GM20431 (cell line): ENCODE measurements around the gene PPP2R5E.

Source experiments
- in situ Hi-C: fragments of 300-500 bp; cut with MseI, MboI; formaldehyde crosslinking; loops from one replicate; pipeline ENCODE4 v1.15.0; 2020; ENCODE audit warnings: low sequenced_read_pairs; ENCODE audit not compliant: unreplicated experiment

Gene PPP2R5E

GRCh38 chr14:63436286-63437098 is 106.7 kb downstream of the PPP2R5E start:
- in situ Hi-C loops: no loop called here

DNA sequence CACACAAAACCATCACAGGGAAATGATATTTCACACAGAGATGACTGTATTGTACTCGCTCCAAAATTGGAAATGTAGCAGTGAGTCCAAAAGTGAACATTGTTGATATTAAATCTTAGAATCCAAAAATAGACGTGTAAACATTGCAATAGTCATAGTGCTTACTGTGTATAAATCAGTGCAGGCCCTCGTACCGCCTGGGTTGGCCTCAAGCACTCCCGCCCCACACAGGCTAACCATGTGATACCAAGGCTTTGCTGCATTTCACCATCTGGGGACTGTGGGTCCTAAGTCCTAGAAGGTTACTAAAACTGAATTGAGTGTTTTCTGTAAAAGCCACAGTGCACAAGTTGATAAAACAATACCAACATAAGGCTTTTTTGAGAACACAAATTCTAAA is 107.3 kb downstream of the PPP2R5E start:
- in situ Hi-C loops: no loop called here

GRCh38 chr14:63435204-63435603 is 108.0 kb downstream of the PPP2R5E start:
- in situ Hi-C loops: no loop called here

DNA sequence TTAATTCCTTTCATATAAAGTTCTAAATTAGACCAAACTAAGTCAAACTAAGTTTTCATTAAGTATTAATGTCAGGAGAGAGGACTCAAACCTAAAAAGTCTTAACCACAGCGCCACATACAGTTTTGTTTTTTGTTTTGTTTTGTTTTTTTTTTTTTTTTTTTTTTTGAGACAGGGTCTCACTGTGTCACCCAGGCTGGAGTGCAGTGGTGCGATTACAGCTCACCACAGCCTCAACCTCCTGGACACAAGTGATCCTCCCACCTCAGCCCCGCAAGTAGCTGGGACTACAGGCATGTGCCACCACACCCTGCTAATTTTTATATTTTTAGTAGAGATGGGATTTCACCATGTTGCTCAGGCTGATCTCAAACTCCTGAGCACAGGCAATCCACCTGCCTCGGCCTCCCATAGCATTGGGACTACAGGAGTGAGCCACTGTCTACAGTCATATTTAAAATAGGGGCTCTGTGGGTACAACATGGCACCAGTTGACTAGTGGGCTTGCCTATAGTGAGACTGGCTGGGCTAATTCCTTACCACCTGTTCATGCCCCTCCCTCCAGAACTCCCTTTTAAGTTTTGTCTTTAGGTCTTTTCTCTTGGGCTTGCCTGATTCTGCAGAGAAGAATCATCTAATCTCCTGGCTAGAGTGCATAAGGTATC is 110.2 kb downstream of the PPP2R5E start:
- in situ Hi-C loops: no loop called here

DNA sequence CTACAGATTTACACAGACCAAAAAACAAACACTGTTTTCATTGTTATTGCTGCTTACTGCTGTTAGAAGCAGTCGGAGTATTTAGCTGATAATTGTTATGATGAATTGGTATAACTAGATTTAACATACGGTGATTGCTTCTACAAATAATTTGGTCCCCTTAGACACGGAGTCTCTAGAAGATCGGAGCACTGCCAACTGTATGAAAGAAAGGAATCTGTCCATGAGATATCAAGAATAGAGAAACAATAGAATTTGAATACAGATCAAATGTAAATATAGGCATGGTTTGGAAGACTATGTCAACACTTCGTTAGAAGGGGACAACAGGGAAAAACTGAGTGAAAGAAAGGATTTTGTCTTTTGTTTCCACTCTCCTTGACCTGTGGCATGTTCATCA is 110.9 kb downstream of the PPP2R5E start:
- in situ Hi-C loops: no loop called here

DNA sequence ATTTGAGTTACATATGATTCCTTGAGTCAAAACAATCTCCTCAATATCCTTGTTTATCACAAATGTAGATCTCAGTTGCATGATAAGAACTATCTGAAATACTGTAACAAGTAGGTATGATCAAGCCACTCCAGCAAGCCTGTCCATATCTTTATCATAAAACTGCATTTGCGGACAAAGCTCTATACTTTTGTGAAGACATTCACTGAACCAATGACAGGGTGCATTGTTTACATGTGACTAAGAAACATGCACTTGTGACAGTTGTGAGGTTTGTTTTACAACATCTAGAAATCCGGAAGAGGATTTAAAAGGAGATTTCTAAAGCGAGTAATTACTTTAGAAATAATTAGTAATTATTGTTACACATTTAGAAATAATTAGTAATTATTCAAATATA is 111.7 kb downstream of the PPP2R5E start:
- in situ Hi-C loops: no loop called here

DNA sequence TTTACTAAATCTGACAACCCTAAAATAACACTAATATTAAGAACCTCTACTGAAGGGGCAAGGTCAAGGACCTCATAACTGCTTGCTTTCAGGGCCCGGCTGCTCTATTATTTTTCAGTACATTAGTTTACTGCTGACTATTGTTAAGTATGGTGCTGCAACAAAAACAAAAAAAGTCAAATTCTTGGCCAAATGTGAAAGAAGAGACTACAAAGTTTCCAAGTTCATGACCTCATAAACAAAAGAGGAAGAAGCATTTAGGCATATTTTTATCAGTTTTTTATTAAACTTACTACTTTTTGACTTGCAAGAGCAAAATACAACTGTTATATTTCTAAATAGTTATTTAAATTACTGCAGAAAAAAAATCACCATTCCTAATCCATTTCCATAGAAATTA is 114.7 kb downstream of the PPP2R5E start:
- in situ Hi-C loops: no loop called here

- in situ Hi-C loops: no loop called here
Measured at GRCh38 chr14:63426838-63427352, 116.3 kb downstream of the PPP2R5E start.

GRCh38 chr14:63423889-63424288 is 119.3 kb downstream of the PPP2R5E start:
- in situ Hi-C loops: no loop called here

DNA sequence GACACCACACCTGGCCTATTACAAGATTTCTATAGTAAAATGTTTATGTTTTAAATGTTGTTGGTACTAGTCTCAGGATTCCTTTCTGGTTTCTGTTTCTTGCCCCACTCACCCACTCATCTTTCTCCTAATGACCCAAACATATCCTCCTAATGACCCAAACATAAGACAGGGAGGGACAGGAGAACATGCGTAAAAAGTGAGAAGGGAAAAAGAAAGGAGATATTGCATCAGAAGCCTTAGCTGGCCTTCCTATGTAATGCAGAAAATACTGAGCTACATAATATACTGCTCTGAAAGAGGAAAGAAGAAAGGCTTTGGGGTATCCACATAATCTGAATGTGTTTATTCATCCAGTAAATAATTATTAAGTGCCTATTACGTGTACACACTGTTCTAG is 119.8 kb downstream of the PPP2R5E start:
- in situ Hi-C loops: no loop called here

GRCh38 chr14:63421919-63422318 is 121.3 kb downstream of the PPP2R5E start:
- in situ Hi-C loops: no loop called here

- in situ Hi-C loops: no loop called here
Measured at GRCh38 chr14:63421226-63421625, 122.0 kb downstream of the PPP2R5E start.

- in situ Hi-C loops: no loop called here
Measured at GRCh38 chr14:63418020-63418419, 125.2 kb downstream of the PPP2R5E start.

GRCh38 chr14:63413009-63413408 is 130.2 kb downstream of the PPP2R5E start:
- in situ Hi-C loops: no loop called here

DNA sequence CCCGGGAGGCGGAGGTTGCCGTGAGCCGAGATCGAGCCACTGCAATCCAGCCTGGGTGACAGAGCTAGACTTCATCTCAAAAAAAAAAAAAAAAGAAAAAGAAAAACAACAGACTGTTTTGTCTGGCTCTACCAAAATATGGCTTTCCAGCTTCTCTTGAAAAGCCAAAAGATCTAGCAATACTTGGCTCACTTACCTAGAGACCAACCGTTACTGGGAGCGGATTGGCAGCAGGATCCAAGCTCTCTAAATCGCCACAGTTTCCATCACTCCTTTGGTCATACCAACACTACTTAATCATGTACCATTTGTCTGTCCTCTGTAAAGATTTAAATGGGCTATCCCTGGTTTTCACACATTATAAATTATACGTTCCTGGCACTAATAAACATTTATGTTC is 136.8 kb downstream of the PPP2R5E start:
- in situ Hi-C loops: no loop called here

DNA sequence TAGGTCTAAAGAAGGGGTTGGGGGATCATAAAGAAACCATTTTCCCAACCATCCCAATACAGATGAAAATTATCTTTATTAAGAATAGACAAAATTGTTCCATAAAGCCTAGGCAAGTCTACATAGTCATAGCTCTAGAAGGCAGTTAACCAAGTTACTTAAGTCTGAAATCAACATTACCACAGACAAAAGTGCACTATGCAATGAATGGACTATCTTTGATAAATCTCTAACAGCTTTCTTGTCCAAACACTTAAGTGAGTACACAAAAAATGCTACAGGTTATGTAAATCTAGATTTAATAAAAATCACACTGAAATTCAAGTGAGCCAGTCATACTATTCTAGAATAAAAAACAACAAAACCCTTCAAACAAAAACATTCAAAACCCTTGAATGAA is 137.5 kb downstream of the PPP2R5E start:
- in situ Hi-C loops: no loop called here

DNA sequence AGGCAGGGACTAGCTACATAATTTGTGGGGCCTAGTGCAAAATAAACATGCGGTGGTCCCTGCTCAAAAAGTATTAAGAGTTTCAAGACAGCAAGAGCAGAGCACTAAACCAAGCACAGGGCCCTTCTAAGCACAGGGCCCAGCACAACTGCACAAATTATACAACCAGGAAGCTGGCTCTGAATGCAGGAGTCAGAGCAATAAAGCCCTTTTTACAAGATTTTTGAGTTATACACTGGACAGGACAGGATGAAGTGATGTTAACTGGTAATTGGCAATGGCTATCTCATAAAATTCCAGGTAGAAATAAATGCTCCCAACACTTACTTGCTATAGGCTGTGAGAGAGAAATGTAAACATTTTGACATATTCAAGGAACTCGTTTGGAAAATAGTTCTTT is 138.3 kb downstream of the PPP2R5E start:
- in situ Hi-C loops: no loop called here

GRCh38 chr14:63401646-63402045 is 141.5 kb downstream of the PPP2R5E start:
- in situ Hi-C loops: no loop called here

DNA sequence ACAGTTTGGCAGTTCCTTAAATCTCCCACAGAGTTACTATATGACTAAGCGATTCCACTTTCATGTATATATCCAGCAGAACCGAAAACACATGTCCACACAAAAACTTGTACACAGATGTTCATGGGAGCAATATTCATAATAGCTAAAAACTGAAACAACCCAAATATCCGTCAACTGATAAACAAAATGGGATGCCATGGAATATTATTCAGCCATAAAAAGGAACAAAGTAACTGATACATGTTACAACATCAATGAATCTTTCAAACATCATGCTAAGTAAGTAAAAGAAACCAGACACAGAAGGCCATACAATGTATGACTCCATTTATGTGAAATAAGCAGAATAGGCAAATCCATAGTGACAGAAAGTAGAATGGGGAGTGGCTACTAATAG is 144.2 kb downstream of the PPP2R5E start:
- in situ Hi-C loops: loop anchor here (25.0 kb wide), 1 partner anchor 363 kb away; no protein-coding TSS in a partner anchor

DNA sequence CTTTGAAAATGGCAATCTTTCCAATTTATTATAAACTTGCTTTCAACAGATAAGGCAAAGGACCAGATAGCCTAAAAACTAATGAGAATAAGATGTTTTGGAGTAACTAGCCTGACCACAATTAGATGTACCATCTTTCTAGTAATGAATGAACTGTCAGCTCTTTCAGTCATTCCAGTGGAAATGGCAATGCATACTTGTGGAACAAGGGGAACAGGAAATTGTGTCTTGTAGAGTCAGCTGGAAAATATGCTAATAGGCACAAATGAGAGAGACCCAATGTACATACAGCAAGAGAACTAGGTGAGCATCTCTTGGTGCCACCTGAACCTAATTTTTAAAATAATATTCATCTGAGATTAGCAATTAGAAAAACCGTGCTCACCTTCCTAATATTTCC is 148.3 kb downstream of the PPP2R5E start:
- in situ Hi-C loops: loop anchor here (25.0 kb wide), 1 partner anchor 367 kb away; no protein-coding TSS in a partner anchor

DNA sequence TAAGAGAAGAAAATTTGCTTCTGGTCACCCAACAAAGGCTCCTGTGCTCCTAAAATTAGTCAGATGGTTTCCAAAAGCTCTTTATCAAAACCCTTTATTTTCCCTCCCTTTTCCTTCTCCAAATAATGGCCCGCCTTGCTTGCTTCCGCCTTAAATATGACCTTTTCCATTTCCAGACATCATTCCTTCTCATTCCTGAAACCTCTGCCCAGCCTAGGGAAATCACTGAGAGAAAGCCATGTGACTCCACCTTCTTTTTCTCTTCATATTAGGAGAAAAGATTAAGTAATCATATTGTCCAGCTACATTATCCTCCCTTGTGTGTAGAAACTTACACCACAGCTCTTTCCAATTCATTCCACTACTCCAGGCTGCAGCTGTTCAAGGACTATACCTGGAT is 148.7 kb downstream of the PPP2R5E start:
- in situ Hi-C loops: loop anchor here (25.0 kb wide), 1 partner anchor 368 kb away; no protein-coding TSS in a partner anchor
